CD4-positive, alpha-beta T cell (primary cell): ENCODE measurements around the gene TMEM62. TPM values are rescaled to one million over a fixed set of nuclear protein-coding genes. Genes with fewer than 3 reads are reported as not detected.
"Not testable (repeated sequence)": the region's sequence is repeated elsewhere in the genome, so short reads cannot be mapped to it uniquely, and the experiment has no call there.

Experiments
- ATAC-seq: fragments of 200-7000 bp; cut with Tn5 transposase; one replicate; pipeline ENCODE4 v1.10.0; 2022; ENCODE audit warnings: mild to moderate bottlenecking; ENCODE audit not compliant: poor library complexity
- CTCF ChIA-PET: fragments of 350-600 bp; sonication (Branson Sonifier 250); formaldehyde crosslinking; loops from one replicate; lab custom pipeline; 2021; ENCODE audit warnings: antibody characterized with exemption, inconsistent platforms; lab: Charles Lee
- POLR2A ChIA-PET: fragments of 350-600 bp; sonication (Branson Sonifier 250); formaldehyde crosslinking; loops from one replicate; lab custom pipeline; 2021; ENCODE audit warnings: antibody characterized with exemption, inconsistent platforms; lab: Charles Lee
- DNase-seq, 14 experiments: peaks; one replicate each; pipeline ENCODE4 v3.0.0-alpha.2; 2013 to 2020; ENCODE audit warnings: mixed read lengths in 2 of 14
- H3K27ac ChIP-seq, 2 donors: one replicate each; pipeline versions ENCODE4 v1.5.1 to v1.7.0; 2013; ENCODE audit warnings: low read length in 2 of 2, low read depth in 1 of 2, mild to moderate bottlenecking in 1 of 2
- H3K27me3 ChIP-seq, 2 experiments: 1 replicate in 1 of 2; 2 replicates in 1 of 2; pipeline versions ENCODE4 v1.6.1 to v1.7.0; 2013; ENCODE audit warnings: low read length in 2 of 2, control low read depth in 1 of 2, mild to moderate bottlenecking in 1 of 2, moderate library complexity in 1 of 2; ENCODE audit not compliant: insufficient read depth in 2 of 2, control insufficient read depth in 1 of 2
- H3K36me3 ChIP-seq: one replicate; pipeline ENCODE4 v1.6.1; 2013; ENCODE audit warnings: low read length, control low read depth; ENCODE audit not compliant: insufficient read depth
- H3K4me1 ChIP-seq: one replicate; pipeline ENCODE4 v1.6.1; 2013; ENCODE audit warnings: low read length, control low read depth; ENCODE audit not compliant: insufficient read depth
- H3K4me3 ChIP-seq: one replicate; pipeline ENCODE4 v1.5.1; 2013; ENCODE audit warnings: mild to moderate bottlenecking, low read length, moderate library complexity
- H3K9me3 ChIP-seq, 2 experiments: 1 replicate in 1 of 2; 2 replicates in 1 of 2; pipeline versions ENCODE4 v1.6.1 to v1.7.0; 2013; ENCODE audit warnings: low read length in 2 of 2, mild to moderate bottlenecking in 2 of 2, control low read depth in 1 of 2, moderate library complexity in 1 of 2; ENCODE audit not compliant: control insufficient read depth in 1 of 2, insufficient read depth in 1 of 2
- H3K27ac Mint-ChIP-seq: one replicate; pipeline ENCODE4 v1.8.0; 2020; ENCODE audit warnings: mixed read lengths
- H3K27me3 Mint-ChIP-seq: one replicate; pipeline ENCODE4 v1.8.0; 2021; ENCODE audit warnings: mixed read lengths
- H3K36me3 Mint-ChIP-seq: one replicate; pipeline ENCODE4 v1.8.0; 2021; ENCODE audit warnings: low read depth, mixed read lengths
- H3K4me1 Mint-ChIP-seq: one replicate; pipeline ENCODE4 v1.8.0; 2021; ENCODE audit warnings: low read depth, mixed read lengths
- H3K4me3 Mint-ChIP-seq: one replicate; pipeline ENCODE4 v1.8.0; 2020; ENCODE audit warnings: mild to moderate bottlenecking, mixed read lengths
- H3K9me3 Mint-ChIP-seq: one replicate; pipeline ENCODE4 v1.8.0; 2020; ENCODE audit warnings: mixed read lengths
- intact Hi-C, 2 experiments: fragments of 100-400 bp; cut with DNase I in 1 of 2; cut with micrococcal nuclease in 1 of 2; formaldehyde crosslinking; loops; one replicate each; pipeline versions ENCODE4 v1.15.1 to v1.9.0; 2023 to 2025; cut with DNase I, micrococcal nuclease
- total RNA-seq, 174 experiments: library from RNA in 2 of 174; stranded (reverse) in 2 of 174; gene quantifications; one replicate each; pipeline ENCODE4 v1.2.3 and lab custom pipeline; 2021 to 2026
- TF ChIP-seq, protein P1 (sequence below): fragments of 200-600 bp; IDR thresholded peaks from one replicate; pipeline ENCODE4 v1.8.0; 2022; ENCODE audit warnings: antibody characterized with exemption, mild to moderate bottlenecking

Gene TMEM62
- total RNA-seq, 2 experiments from 2014 or later, result 17.5 to 22.5 TPM

- H3K4me1 ChIP-seq, result peaks cover 3% of the 10 kb centered on the region
- no peak within 1 kb of the TSS for H3K4me3 ChIP-seq
- Mint-ChIP-seq H3K4me1 (peaks cover 6% of the 10 kb centered on the region), H3K4me3 (no peak within 1 kb of the TSS), H3K27ac (no peak within 1 kb of the TSS), H3K9me3 (no peaks in the 10 kb centered on the region), H3K36me3 (no peaks in the 10 kb centered on the region), H3K27me3 (peaks cover 17% of the 10 kb centered on the region)
- intact Hi-C loops, result no loop called here
- TF ChIP-seq, protein P1, sequence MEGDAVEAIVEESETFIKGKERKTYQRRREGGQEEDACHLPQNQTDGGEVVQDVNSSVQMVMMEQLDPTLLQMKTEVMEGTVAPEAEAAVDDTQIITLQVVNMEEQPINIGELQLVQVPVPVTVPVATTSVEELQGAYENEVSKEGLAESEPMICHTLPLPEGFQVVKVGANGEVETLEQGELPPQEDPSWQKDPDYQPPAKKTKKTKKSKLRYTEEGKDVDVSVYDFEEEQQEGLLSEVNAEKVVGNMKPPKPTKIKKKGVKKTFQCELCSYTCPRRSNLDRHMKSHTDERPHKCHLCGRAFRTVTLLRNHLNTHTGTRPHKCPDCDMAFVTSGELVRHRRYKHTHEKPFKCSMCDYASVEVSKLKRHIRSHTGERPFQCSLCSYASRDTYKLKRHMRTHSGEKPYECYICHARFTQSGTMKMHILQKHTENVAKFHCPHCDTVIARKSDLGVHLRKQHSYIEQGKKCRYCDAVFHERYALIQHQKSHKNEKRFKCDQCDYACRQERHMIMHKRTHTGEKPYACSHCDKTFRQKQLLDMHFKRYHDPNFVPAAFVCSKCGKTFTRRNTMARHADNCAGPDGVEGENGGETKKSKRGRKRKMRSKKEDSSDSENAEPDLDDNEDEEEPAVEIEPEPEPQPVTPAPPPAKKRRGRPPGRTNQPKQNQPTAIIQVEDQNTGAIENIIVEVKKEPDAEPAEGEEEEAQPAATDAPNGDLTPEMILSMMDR, result no peak
- CTCF ChIA-PET, result no interaction called here
- POLR2A ChIA-PET, result no interaction called here
- H3K27me3 ChIP-seq, result peaks cover 0 to 2% of the 10 kb centered on the region in 2 experiments
- H3K36me3 ChIP-seq, result no peaks in the 10 kb centered on the region
- DNase-seq (no peak), ATAC-seq (no peak)
- H3K9me3 ChIP-seq, result no peaks in the 10 kb centered on the region
- no peak within 1 kb of the TSS for H3K27ac ChIP-seq
Measured at GRCh38 chr15:43220991-43221403, 87.6 kb downstream of the TMEM62 start, which contains the start of gene EPB42. EPB42 (minus strand) TSS chr15:43221018; CDS start chr15:43220825, 193 bp downstream.

DNA sequence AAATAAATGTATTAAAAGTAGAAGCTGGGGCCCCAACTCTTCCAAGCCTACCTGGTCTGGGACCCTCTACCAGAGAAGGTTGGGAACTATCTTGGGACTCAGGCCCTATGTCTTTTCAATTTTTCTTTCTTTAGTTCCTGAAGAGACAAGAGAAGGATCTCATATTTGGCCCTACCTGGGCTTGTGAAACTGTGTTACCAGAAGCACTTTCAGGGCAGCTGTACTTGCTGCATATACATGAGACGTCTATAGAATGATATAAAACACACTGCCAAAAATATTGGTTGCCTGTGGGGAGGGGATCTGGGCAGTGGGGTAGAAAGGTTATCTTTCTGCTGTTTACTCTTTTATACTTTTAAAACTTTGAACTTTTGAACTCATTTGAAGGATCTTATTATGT, 88.0 kb downstream of the TMEM62 start:
- Histone ChIP-seq H3K4me1 (peaks cover 3% of the 10 kb centered on the region), H3K36me3 (no peaks in the 10 kb centered on the region), H3K4me3 (no peak overlapping the region), H3K27ac (no peak overlapping the region), H3K9me3 (no peaks in the 10 kb centered on the region), H3K27me3 (peaks cover 0 to 2% of the 10 kb centered on the region in 2 experiments)
- Mint-ChIP-seq H3K4me3 (no peak overlapping the region), H3K27ac (no peak overlapping the region), H3K9me3 (no peaks in the 10 kb centered on the region), H3K27me3 (peaks cover 17% of the 10 kb centered on the region), H3K36me3 (no peaks in the 10 kb centered on the region), H3K4me1 (peaks cover 6% of the 10 kb centered on the region)
- ChIA-PET CTCF (no interaction called here), POLR2A (no interaction called here)
- intact Hi-C loops, result no loop called here
- no peak for DNase-seq
- TF ChIP-seq, protein P1, result no peak
- ATAC-seq, result no peak

DNA sequence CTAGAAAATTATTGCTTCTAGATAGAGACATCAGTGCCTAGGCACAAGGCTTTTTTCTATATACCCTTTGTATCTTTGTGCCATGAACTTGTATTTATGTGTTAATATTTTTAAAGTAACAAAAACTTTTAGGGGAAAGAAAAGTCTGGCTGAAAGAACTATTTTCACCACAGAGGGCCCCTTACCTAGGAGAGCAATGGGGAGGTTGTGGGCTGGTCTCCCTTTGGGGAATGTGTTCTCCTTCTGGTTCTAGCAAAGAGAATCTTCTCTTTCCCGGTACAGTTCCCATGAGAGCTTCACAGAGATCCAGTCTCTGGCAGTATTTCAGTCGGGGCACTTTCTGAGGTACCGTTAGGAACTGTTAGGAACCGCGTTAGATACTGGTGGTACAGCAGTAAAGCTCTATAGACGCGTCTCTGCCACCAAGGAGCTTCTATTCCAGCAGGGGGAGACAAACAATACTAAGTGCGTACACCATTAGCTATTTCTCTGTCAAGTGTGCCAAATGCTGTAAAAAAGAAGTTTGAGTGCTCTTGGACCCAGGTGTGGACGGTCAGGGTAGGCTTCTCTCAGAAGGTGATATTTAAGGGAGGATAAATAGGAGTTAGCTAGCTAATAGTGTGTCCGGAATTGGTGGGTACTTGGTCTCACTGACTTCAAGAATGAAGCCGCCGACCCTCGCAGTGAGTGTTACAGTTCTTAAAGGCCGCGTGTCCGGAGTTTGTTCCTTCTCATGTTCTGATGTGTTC, 92.0 kb downstream of the TMEM62 start:
- H3K4me3 Mint-ChIP-seq, result no peak overlapping the region
- TF ChIP-seq, protein P1, result peak; percentile 77
- ChIA-PET CTCF (interaction anchor here (0.7 to 2.7 kb wide), 8 partner anchors 9 to 62 kb away, joined by 3 to 28 read pairs (median 4); partner anchors contain the start of gene CCNDBP1), POLR2A (interaction anchor here (0.6 to 1.3 kb wide), 2 partner anchors 60 to 202 kb away, joined by 3 read pairs; no protein-coding TSS in a partner anchor)
- H3K27me3 ChIP-seq, result no peaks in the 10 kb centered on the region
- intact Hi-C loops, result loop anchor here (1.0 kb wide), 1 partner anchor 60 kb away; no protein-coding TSS in a partner anchor
- H3K27ac ChIP-seq, result no peak overlapping the region
- H3K4me1 ChIP-seq, result peaks cover 3% of the 10 kb centered on the region
- no peak overlapping the region for H3K4me3 ChIP-seq
- H3K36me3 ChIP-seq, result no peaks in the 10 kb centered on the region
- H3K9me3 Mint-ChIP-seq, result no peaks in the 10 kb centered on the region
- H3K27me3 Mint-ChIP-seq, result peaks cover 13% of the 10 kb centered on the region
- no peaks in the 10 kb centered on the region for H3K9me3 ChIP-seq
- no peak overlapping the region for H3K27ac Mint-ChIP-seq
- H3K36me3 Mint-ChIP-seq, result no peaks in the 10 kb centered on the region
- peak; percentile 79 for ATAC-seq
- H3K4me1 Mint-ChIP-seq, result peaks cover 6% of the 10 kb centered on the region
- peak in 12 of 14 experiments; percentile 5 to 76 (median 24) for DNase-seq

- not testable (repeated sequence) for H3K27ac Mint-ChIP-seq
- peaks cover 11% of the 10 kb centered on the region for H3K27me3 Mint-ChIP-seq
- POLR2A ChIA-PET, result interaction anchor here (0.6 to 1.3 kb wide), 2 partner anchors 60 to 202 kb away, joined by 3 read pairs; no protein-coding TSS in a partner anchor
Measured at GRCh38 chr15:43225950-43226255, 92.5 kb downstream of the TMEM62 start.

More at GRCh38 chr15:43225950-43226255, 92.5 kb downstream of the TMEM62 start:
- H3K27me3 ChIP-seq, H3K4me1 ChIP-seq, H3K4me3 Mint-ChIP-seq, H3K36me3 ChIP-seq, H3K4me3 ChIP-seq, H3K9me3 Mint-ChIP-seq, ATAC-seq, H3K4me1 Mint-ChIP-seq, H3K36me3 Mint-ChIP-seq, DNase-seq, H3K9me3 ChIP-seq, H3K27ac ChIP-seq: not testable (repeated sequence)
- intact Hi-C loops, result loop anchor here (1.0 kb wide), 1 partner anchor 59 kb away; no protein-coding TSS in a partner anchor
- CTCF ChIA-PET, result interaction anchor here (0.7 to 2.7 kb wide), 8 partner anchors 9 to 62 kb away, joined by 3 to 28 read pairs (median 4); partner anchors contain the start of gene CCNDBP1
